Measurements from ENCODE around the gene FAM131B. TPM values are rescaled to one million over a fixed set of nuclear protein-coding genes. Genes with fewer than 3 reads are reported as not detected.

FAM131B gene
- total RNA-seq, 1 experiment from 2014 or later: 25.3 TPM

- TF ChIP-seq ARID4B (CRISPR knock-in tag; IDR thresholded peaks at IDR 0.05; ENCODE audit: borderline replicate concordance) (no peak), ZNF532 (CRISPR knock-in tag; IDR thresholded peaks at IDR 0.05; ENCODE audit: borderline replicate concordance) (no peak), FOXP1 (CRISPR knock-in tag; IDR thresholded peaks at IDR 0.05; ENCODE audit: borderline replicate concordance) (no peak)
These were observed 32.9 kb downstream of the FAM131B start (continued) for GRCh38 chr7:143329471-143330170.

GRCh38 chr7:143327903-143328302, 34.6 kb downstream of the FAM131B start:
- CTCF ChIA-PET: interaction anchor here (1.3 to 2.1 kb wide), 2 partner anchors 18 to 60 kb away, joined by 5 to 8 read pairs; no protein-coding TSS in a partner anchor
- H3K36me3 Mint-ChIP-seq: no peaks in the 10 kb centered on the region
- H3K27me3 Mint-ChIP-seq (ENCODE audit: low read depth): no peaks in the 10 kb centered on the region
- ATAC-seq: no peak
- no peaks in the 10 kb centered on the region for H3K9me3 Mint-ChIP-seq
- DNase-seq (ENCODE audit: low spot score): no peak
- POLR2A ChIA-PET: interaction anchor here (0.8 to 0.9 kb wide), 2 partner anchors 18 to 818 kb away, joined by 3 read pairs; no protein-coding TSS in a partner anchor
- H3K27ac Mint-ChIP-seq: no peak overlapping the region
- H3K4me3 Mint-ChIP-seq: no peak overlapping the region
- peaks cover 33% of the 10 kb centered on the region for H3K4me1 Mint-ChIP-seq
- no peak for TF ChIP-seq ZSCAN18 (CRISPR knock-in tag; IDR thresholded peaks at IDR 0.05)
- no peak for TF ChIP-seq TCF7 (CRISPR knock-in tag; IDR thresholded peaks at IDR 0.05; ENCODE audit: low read depth)
- no peak for TF ChIP-seq FOXK1 (CRISPR knock-in tag; IDR thresholded peaks at IDR 0.05)
- TF ChIP-seq JAZF1 (CRISPR knock-in tag; IDR thresholded peaks at IDR 0.05): no peak
- TF ChIP-seq E2F5 (CRISPR knock-in tag; IDR thresholded peaks at IDR 0.05): no peak
- no peak for TF ChIP-seq ATF6 (CRISPR knock-in tag; IDR thresholded peaks at IDR 0.05)
- no peak for TF ChIP-seq CTCF (IDR thresholded peaks at IDR 0.05)
- TF ChIP-seq E2F1 (CRISPR knock-in tag; IDR thresholded peaks at IDR 0.05): no peak
- no peak for TF ChIP-seq NR2C2 (CRISPR knock-in tag; IDR thresholded peaks at IDR 0.05)
- no peak for TF ChIP-seq ZNF532 (CRISPR knock-in tag; IDR thresholded peaks at IDR 0.05; ENCODE audit: borderline replicate concordance)
